ENCODE results near the gene SNN. TPM values are rescaled to one million over a fixed set of nuclear protein-coding genes. Genes with fewer than 3 reads are reported as not detected.

Gene SNN
- total RNA-seq, 1 experiment from 2014 or later: 15.6 TPM

DNA sequence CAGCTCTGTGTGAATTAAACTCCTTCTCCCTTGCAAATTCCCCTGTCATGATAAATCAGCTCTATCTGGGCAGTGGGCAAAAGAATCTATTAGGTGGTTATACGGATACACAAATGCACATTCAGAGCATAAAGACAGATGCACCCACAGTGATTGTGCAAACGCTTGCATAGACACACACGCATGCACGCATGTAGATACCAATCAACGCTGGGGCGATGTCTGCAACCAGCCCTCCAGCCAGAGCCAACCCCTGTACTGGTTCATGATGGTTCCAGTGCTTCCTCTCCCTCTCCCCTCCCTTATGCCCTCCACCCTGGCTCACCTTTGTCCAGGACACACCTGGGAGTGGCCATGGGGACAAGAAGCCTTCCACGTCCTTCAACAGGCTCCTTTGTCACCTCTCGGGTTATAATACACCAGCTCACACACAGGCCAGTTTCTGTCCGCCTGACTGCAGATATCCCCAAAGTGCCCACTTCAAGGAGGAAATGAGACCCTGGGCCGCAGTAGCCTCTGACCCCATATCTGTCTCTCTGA lies 33.1 kb upstream of the SNN start:
- no TSS peak for BruUV-seq (replicated peaks)
- no peaks in the 10 kb centered on the region for H3K9me3 ChIP-seq (ENCODE audit: control insufficient read depth, insufficient read depth, low read depth, low read length)
- TF ChIP-seq SIN3A (IDR thresholded peaks at IDR 0.05; ENCODE audit: borderline replicate concordance, insufficient read depth, low read depth, low read length) (no peak), TCF7L2 (IDR thresholded peaks at IDR 0.05; ENCODE audit: low read depth, low read length) (no peak), POLR2AphosphoS5 (IDR thresholded peaks at IDR 0.05; ENCODE audit: low read depth, low read length) (no peak)
- TF ChIP-seq, protein P1, sequence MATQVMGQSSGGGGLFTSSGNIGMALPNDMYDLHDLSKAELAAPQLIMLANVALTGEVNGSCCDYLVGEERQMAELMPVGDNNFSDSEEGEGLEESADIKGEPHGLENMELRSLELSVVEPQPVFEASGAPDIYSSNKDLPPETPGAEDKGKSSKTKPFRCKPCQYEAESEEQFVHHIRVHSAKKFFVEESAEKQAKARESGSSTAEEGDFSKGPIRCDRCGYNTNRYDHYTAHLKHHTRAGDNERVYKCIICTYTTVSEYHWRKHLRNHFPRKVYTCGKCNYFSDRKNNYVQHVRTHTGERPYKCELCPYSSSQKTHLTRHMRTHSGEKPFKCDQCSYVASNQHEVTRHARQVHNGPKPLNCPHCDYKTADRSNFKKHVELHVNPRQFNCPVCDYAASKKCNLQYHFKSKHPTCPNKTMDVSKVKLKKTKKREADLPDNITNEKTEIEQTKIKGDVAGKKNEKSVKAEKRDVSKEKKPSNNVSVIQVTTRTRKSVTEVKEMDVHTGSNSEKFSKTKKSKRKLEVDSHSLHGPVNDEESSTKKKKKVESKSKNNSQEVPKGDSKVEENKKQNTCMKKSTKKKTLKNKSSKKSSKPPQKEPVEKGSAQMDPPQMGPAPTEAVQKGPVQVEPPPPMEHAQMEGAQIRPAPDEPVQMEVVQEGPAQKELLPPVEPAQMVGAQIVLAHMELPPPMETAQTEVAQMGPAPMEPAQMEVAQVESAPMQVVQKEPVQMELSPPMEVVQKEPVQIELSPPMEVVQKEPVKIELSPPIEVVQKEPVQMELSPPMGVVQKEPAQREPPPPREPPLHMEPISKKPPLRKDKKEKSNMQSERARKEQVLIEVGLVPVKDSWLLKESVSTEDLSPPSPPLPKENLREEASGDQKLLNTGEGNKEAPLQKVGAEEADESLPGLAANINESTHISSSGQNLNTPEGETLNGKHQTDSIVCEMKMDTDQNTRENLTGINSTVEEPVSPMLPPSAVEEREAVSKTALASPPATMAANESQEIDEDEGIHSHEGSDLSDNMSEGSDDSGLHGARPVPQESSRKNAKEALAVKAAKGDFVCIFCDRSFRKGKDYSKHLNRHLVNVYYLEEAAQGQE (IDR thresholded peaks at IDR 0.05; ENCODE audit: insufficient read depth in 1 of 2, low read depth in 2 of 2, low read length in 1 of 2): no peak
- TF ChIP-seq, protein P2, sequence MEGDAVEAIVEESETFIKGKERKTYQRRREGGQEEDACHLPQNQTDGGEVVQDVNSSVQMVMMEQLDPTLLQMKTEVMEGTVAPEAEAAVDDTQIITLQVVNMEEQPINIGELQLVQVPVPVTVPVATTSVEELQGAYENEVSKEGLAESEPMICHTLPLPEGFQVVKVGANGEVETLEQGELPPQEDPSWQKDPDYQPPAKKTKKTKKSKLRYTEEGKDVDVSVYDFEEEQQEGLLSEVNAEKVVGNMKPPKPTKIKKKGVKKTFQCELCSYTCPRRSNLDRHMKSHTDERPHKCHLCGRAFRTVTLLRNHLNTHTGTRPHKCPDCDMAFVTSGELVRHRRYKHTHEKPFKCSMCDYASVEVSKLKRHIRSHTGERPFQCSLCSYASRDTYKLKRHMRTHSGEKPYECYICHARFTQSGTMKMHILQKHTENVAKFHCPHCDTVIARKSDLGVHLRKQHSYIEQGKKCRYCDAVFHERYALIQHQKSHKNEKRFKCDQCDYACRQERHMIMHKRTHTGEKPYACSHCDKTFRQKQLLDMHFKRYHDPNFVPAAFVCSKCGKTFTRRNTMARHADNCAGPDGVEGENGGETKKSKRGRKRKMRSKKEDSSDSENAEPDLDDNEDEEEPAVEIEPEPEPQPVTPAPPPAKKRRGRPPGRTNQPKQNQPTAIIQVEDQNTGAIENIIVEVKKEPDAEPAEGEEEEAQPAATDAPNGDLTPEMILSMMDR (IDR thresholded peaks at IDR 0.05): no peak
- DNase-seq (ENCODE audit: low read depth, low spot score) (no peak), ATAC-seq (no peak)
- POLR2A ChIA-PET: no interaction called here
- peaks cover 2% of the 10 kb centered on the region for H3K4me1 ChIP-seq (ENCODE audit: control insufficient read depth, insufficient read depth, low read length)
- H3K27ac ChIP-seq (ENCODE audit: low read length): no peak overlapping the region
- CTCF ChIA-PET: no interaction called here
- H3K27me3 ChIP-seq (ENCODE audit: control insufficient read depth, insufficient read depth, low read length): no peaks in the 10 kb centered on the region
- in situ Hi-C loops (cut with HindIII; ENCODE audit: low pct_unique_long_range_greater_than_20kb, low sequenced_read_pairs) (no loop called here), intact Hi-C loops (cut with micrococcal nuclease; ENCODE audit: unreplicated experiment) (no loop called here)
- no peaks in the 10 kb centered on the region for H3K36me3 ChIP-seq (ENCODE audit: control insufficient read depth, insufficient read depth, low read length)
- H3K4me3 ChIP-seq (ENCODE audit: low read depth in 2 of 2, low read length in 2 of 2): no peak overlapping the region

DNA sequence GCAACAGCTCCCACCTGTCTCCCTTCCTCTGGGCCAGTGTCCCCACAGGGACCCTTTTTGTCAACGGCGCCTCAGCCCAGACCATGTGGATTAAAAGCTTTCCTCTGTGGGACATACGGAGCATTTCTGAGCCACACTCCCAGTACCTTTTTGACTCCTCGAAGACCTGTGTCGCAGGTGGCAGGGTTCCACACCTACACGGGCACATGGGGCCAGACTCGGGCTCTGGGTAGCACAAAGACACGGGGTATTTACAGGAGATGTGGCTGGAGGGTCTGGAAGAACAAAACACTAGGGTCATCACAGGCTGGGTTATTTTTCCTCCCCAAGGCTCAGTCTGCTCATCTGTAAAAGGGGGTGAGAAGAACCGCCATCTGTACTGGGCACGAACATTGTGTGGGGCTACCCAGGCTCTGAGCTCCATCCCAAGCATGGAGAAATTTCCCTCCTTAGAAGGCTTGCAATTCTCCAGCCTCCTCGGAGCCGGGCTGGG lies 32.5 kb upstream of the SNN start:
- BruUV-seq (replicated peaks): no TSS peak
- ATAC-seq (no peak), DNase-seq (ENCODE audit: low read depth, low spot score) (no peak)
- intact Hi-C loops (cut with micrococcal nuclease; ENCODE audit: unreplicated experiment) (no loop called here), in situ Hi-C loops (cut with HindIII; ENCODE audit: low pct_unique_long_range_greater_than_20kb, low sequenced_read_pairs) (no loop called here)
- Histone ChIP-seq H3K4me3 (ENCODE audit: low read depth in 2 of 2, low read length in 2 of 2) (no peak overlapping the region), H3K27ac (ENCODE audit: low read length) (no peak overlapping the region), H3K27me3 (ENCODE audit: control insufficient read depth, insufficient read depth, low read length) (no peaks in the 10 kb centered on the region), H3K4me1 (ENCODE audit: control insufficient read depth, insufficient read depth, low read length) (peaks cover 7% of the 10 kb centered on the region), H3K9me3 (ENCODE audit: control insufficient read depth, insufficient read depth, low read depth, low read length) (no peaks in the 10 kb centered on the region), H3K36me3 (ENCODE audit: control insufficient read depth, insufficient read depth, low read length) (no peaks in the 10 kb centered on the region)
- no peak for TF ChIP-seq SIN3A (IDR thresholded peaks at IDR 0.05; ENCODE audit: borderline replicate concordance, insufficient read depth, low read depth, low read length)
- TF ChIP-seq, protein P2 (IDR thresholded peaks at IDR 0.05): no peak
- ChIA-PET CTCF (no interaction called here), POLR2A (no interaction called here)
